ES-I3 (cell line): ENCODE measurements around the gene SOX9.
"Not testable (repeated sequence)": the region's sequence is repeated elsewhere in the genome, so short reads cannot be mapped to it uniquely, and the experiment has no call there.

Experiments
- H3K36me3 ChIP-seq: 2 replicates; pipeline ENCODE4 v1.6.1; 2013; ENCODE audit warnings: mild to moderate bottlenecking, low read length, control low read depth, moderate library complexity; ENCODE audit not compliant: insufficient read depth
- H3K4me1 ChIP-seq: 2 replicates; pipeline ENCODE4 v1.6.1; 2013; ENCODE audit warnings: mild to moderate bottlenecking, control low read depth, low read length; ENCODE audit not compliant: insufficient read depth
- H3K9ac ChIP-seq: 2 replicates; pipeline ENCODE4 v1.6.1; 2013; ENCODE audit warnings: low read depth, mild to moderate bottlenecking, low read length, moderate library complexity
- H3K9me3 ChIP-seq: 2 replicates; pipeline ENCODE4 v1.6.1; 2013; ENCODE audit warnings: mild to moderate bottlenecking, low read length, moderate library complexity; ENCODE audit not compliant: control insufficient read depth, insufficient read depth

The SOX9 gene

GRCh38 chr17:72101526-72101925, 19.3 kb upstream of the SOX9 start:
- Histone ChIP-seq H3K9me3 (no peaks in the 10 kb centered on the region), H3K4me1 (peaks cover 14% of the 10 kb centered on the region; the same call in 1 of the 2 replicates), H3K36me3 (no peaks in the 10 kb centered on the region; the same call in 1 of the 2 replicates), H3K9ac (no peak overlapping the region)

GRCh38 chr17:72102366-72102765, 18.5 kb upstream of the SOX9 start:
- Histone ChIP-seq H3K9me3 (no peaks in the 10 kb centered on the region), H3K36me3 (no peaks in the 10 kb centered on the region; the same call in 1 of the 2 replicates), H3K4me1 (peaks cover 23% of the 10 kb centered on the region), H3K9ac (no peak overlapping the region)

GRCh38 chr17:72104164-72104862, 16.5 kb upstream of the SOX9 start:
- Histone ChIP-seq H3K4me1 (peaks cover 32% of the 10 kb centered on the region), H3K9me3 (no peaks in the 10 kb centered on the region), H3K9ac (no peak overlapping the region), H3K36me3 (no peaks in the 10 kb centered on the region; the same call in 1 of the 2 replicates)

- H3K4me1 ChIP-seq, result peaks cover 32% of the 10 kb centered on the region
- no peaks in the 10 kb centered on the region for H3K9me3 ChIP-seq
- no peaks in the 10 kb centered on the region; the same call in 1 of the 2 replicates for H3K36me3 ChIP-seq
- no peak overlapping the region for H3K9ac ChIP-seq
Observed at GRCh38 chr17:72104863-72105234, 16.0 kb upstream of the SOX9 start.

- H3K9me3 ChIP-seq, result no peaks in the 10 kb centered on the region
- no peaks in the 10 kb centered on the region; the same call in 1 of the 2 replicates for H3K36me3 ChIP-seq
- peaks cover 45% of the 10 kb centered on the region for H3K4me1 ChIP-seq
- H3K9ac ChIP-seq, result no peak overlapping the region
Observed at GRCh38 chr17:72107100-72107499, 13.7 kb upstream of the SOX9 start.

GRCh38 chr17:72110231-72110941, 10.4 kb upstream of the SOX9 start:
- Histone ChIP-seq H3K9ac (peak overlapping the region; percentile 38; the same call in 1 of the 2 replicates), H3K4me1 (peaks cover 44% of the 10 kb centered on the region), H3K9me3 (no peaks in the 10 kb centered on the region), H3K36me3 (no peaks in the 10 kb centered on the region)

GRCh38 chr17:72110942-72111318, 9.9 kb upstream of the SOX9 start:
- Histone ChIP-seq H3K36me3 (no peaks in the 10 kb centered on the region), H3K9me3 (no peaks in the 10 kb centered on the region), H3K4me1 (peaks cover 42% of the 10 kb centered on the region), H3K9ac (peak overlapping the region; percentile 38; the same call in 1 of the 2 replicates)

- Histone ChIP-seq H3K4me1 (peaks cover 37% of the 10 kb centered on the region), H3K36me3 (no peaks in the 10 kb centered on the region), H3K9me3 (no peaks in the 10 kb centered on the region), H3K9ac (peak overlapping the region; percentile 38; the same call in 1 of the 2 replicates)
Observed at GRCh38 chr17:72111336-72111923, 9.4 kb upstream of the SOX9 start.

GRCh38 chr17:72111926-72112325, 8.9 kb upstream of the SOX9 start:
- not testable (repeated sequence) for H3K36me3 ChIP-seq, H3K9me3 ChIP-seq, H3K9ac ChIP-seq
- peaks cover 32% of the 10 kb centered on the region for H3K4me1 ChIP-seq

- Histone ChIP-seq H3K9me3 (no peaks in the 10 kb centered on the region), H3K9ac (no peak overlapping the region), H3K36me3 (no peaks in the 10 kb centered on the region), H3K4me1 (peaks cover 18% of the 10 kb centered on the region)
Observed at GRCh38 chr17:72113751-72114150, 7.1 kb upstream of the SOX9 start.

GRCh38 chr17:72115781-72116525, 4.9 kb upstream of the SOX9 start:
- H3K9me3 ChIP-seq, result no peaks in the 10 kb centered on the region
- H3K4me1 ChIP-seq, result peaks cover 17% of the 10 kb centered on the region
- peak overlapping the region; percentile 56 for H3K9ac ChIP-seq
- H3K36me3 ChIP-seq, result no peaks in the 10 kb centered on the region

- H3K36me3 ChIP-seq, result no peaks in the 10 kb centered on the region
- peak overlapping the region; percentile 56; the same call in 1 of the 2 replicates for H3K9ac ChIP-seq
- H3K9me3 ChIP-seq, result no peaks in the 10 kb centered on the region
- peaks cover 10% of the 10 kb centered on the region for H3K4me1 ChIP-seq
Observed at GRCh38 chr17:72116661-72117521, 3.9 kb upstream of the SOX9 start.

GRCh38 chr17:72117535-72118334, 3.1 kb upstream of the SOX9 start:
- Histone ChIP-seq H3K9ac (peak overlapping the region; percentile 56), H3K36me3 (no peaks in the 10 kb centered on the region), H3K4me1 (peaks cover 10% of the 10 kb centered on the region), H3K9me3 (no peaks in the 10 kb centered on the region)
